Nephron progenitor cell (in vitro differentiated cells): Measurements from ENCODE around the gene NKD1.

ENCODE experiments used
- DNase-seq: peaks from one replicate; pipeline ENCODE4 v3.0.0; 2021
- H3K27ac Mint-ChIP-seq: 2 replicates; pipeline ENCODE4 v1.8.0; 2021; ENCODE audit warnings: mild to moderate bottlenecking, moderate library complexity, mixed read lengths
- H3K27me3 Mint-ChIP-seq: 2 replicates; pipeline ENCODE4 v1.8.0; 2021; ENCODE audit warnings: mild to moderate bottlenecking, low read depth, mixed read lengths; ENCODE audit not compliant: poor library complexity
- H3K36me3 Mint-ChIP-seq: 2 replicates; pipeline ENCODE4 v1.8.0; 2021; ENCODE audit warnings: low read depth, mixed read lengths
- H3K4me1 Mint-ChIP-seq: 2 replicates; pipeline ENCODE4 v1.8.0; 2021; ENCODE audit warnings: mixed read lengths
- H3K4me3 Mint-ChIP-seq: 2 replicates; pipeline ENCODE4 v1.8.0; 2021; ENCODE audit warnings: mild to moderate bottlenecking, moderate library complexity, mixed read lengths
- H3K9me3 Mint-ChIP-seq: 2 replicates; pipeline ENCODE4 v1.8.0; 2021; ENCODE audit warnings: mild to moderate bottlenecking, moderate library complexity, mixed read lengths
- TF ChIP-seq, protein P1 (sequence below): fragments of 200-600 bp; sonication (generic); IDR thresholded peaks from 2 replicates; pipeline ENCODE4 v1.5.0; 2021; ENCODE audit warnings: antibody characterized with exemption

Gene NKD1

GRCh38 chr16:50697421-50697715, 149.2 kb downstream of the NKD1 start:
- TF ChIP-seq, protein P1, sequence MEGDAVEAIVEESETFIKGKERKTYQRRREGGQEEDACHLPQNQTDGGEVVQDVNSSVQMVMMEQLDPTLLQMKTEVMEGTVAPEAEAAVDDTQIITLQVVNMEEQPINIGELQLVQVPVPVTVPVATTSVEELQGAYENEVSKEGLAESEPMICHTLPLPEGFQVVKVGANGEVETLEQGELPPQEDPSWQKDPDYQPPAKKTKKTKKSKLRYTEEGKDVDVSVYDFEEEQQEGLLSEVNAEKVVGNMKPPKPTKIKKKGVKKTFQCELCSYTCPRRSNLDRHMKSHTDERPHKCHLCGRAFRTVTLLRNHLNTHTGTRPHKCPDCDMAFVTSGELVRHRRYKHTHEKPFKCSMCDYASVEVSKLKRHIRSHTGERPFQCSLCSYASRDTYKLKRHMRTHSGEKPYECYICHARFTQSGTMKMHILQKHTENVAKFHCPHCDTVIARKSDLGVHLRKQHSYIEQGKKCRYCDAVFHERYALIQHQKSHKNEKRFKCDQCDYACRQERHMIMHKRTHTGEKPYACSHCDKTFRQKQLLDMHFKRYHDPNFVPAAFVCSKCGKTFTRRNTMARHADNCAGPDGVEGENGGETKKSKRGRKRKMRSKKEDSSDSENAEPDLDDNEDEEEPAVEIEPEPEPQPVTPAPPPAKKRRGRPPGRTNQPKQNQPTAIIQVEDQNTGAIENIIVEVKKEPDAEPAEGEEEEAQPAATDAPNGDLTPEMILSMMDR = no peak
- Mint-ChIP-seq H3K9me3 (peaks cover 4% of the 10 kb centered on the region), H3K4me3 (no peak overlapping the region), H3K27ac (no peak overlapping the region), H3K4me1 (peaks cover 41% of the 10 kb centered on the region), H3K27me3 (peaks cover 21% of the 10 kb centered on the region), H3K36me3 (no peaks in the 10 kb centered on the region)
- DNase-seq = no peak

GRCh38 chr16:50697881-50698767, 149.9 kb downstream of the NKD1 start:
- H3K36me3 Mint-ChIP-seq = no peaks in the 10 kb centered on the region
- peaks cover 19% of the 10 kb centered on the region for H3K27me3 Mint-ChIP-seq
- peaks cover 33% of the 10 kb centered on the region for H3K4me1 Mint-ChIP-seq
- DNase-seq = no peak
- no peak overlapping the region for H3K4me3 Mint-ChIP-seq
- peak overlapping the region; percentile 18 for H3K27ac Mint-ChIP-seq
- TF ChIP-seq, protein P1 = no peak
- H3K9me3 Mint-ChIP-seq = peaks cover 9% of the 10 kb centered on the region
